CD4-positive, alpha-beta T cell treated with Interferon alpha-2 for 1 hour (primary cell): ENCODE data around the gene LYRM2.

Experiments
- DNase-seq, 2 donors: peaks; one replicate each; pipeline ENCODE4 v3.0.0-alpha.2; 2020 to 2022

Gene LYRM2

GRCh38 chr6:89590133-89590532 lies 48.4 kb downstream of the LYRM2 start:
- no peak for DNase-seq

- no peak for DNase-seq
Measured at GRCh38 chr6:89589297-89590025, 49.1 kb downstream of the LYRM2 start.

DNA sequence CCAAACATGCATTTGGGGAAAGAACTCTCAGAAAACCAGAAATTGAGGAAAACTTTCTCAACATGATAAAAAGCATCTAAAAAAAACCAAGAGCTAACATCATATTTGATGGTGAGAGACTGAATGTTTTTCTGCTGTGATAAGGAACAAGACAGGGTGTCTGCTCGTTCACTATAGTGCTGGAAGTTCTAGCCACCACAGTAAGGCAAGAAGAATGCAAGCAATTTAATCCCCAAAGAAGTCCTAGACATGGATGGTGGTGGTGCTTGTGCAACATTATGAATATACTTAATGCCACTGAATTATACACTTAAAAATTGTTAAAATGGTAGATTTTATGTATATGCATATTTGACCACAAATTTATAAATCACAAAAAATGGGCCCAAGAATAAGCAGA lies 53.4 kb downstream of the LYRM2 start:
- DNase-seq: no peak

GRCh38 chr6:89584539-89584938 lies 54.0 kb downstream of the LYRM2 start:
- DNase-seq: no peak

DNA sequence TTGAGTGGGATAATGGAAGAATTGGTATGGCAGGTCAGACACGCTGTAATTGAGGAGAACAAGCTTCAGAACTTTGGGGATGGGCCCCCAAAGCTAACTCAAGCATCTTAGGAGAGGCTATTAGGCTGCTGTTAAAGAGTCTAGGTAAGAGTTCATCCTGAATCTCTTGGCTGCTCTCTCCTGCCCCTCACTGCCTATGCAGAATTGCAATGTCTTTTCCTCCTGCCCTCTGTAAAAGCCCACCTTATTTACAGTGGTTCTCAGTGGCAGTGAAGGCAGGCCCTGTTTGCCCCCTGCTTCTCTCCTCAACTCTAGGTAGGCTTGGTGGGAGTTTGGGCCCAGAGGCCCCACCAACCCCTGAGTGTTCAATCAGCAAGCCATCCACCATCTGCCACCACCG lies 55.0 kb downstream of the LYRM2 start:
- DNase-seq: no peak

- no peak for DNase-seq
Measured at GRCh38 chr6:89582669-89583325, 55.8 kb downstream of the LYRM2 start.

- no peak for DNase-seq
Measured at GRCh38 chr6:89581689-89582088, 56.9 kb downstream of the LYRM2 start.

DNA sequence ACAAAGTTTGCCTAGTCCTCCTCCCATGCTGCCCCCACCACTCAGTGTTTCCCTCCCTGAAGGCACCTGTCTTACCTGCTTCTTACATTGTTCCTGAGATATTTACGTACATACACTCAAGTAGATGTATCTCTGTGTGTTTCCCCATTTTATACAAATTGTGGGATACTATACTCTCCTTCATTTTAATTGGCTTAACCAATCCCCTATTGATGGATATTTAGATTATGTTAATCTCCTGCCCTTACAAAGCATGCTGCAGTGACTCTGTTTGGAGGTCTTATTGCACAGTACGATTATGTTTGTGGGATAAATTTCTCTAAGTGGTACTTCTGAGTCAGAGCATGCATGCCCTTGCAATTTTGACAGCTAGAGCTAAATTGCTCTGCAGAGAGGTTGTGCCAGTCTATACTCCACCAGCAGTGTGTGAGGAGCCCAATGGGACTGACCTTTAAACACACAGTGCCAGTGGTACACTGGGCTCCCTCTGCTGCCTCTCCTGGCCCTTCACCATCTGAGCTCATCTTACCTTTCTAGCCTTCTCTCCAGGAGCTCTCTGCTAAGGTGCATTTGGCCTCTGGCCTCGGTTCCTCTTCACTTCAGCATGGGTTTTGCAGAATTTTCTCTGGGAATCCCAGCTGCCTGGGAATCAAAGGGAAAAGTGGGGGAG lies 57.4 kb downstream of the LYRM2 start:
- DNase-seq: no peak

DNA sequence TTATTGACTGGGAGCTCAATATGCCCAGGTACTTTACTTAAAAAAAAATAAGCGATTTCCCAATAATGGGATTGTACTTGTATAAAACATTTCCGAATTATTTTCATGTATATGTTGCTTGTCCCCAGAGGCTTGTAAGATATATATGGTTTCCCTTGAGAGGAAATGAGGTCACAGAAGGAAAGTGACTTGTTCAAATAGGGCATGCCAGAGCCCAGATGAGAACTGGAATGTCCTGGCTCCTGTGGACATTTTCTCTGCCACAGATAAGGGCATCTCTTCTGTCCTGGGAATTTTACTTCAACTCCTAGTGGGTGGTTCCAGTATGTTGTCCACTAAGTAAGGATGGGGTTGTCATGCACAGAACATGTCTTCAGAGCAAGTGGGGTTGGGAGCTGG lies 63.0 kb downstream of the LYRM2 start:
- no peak for DNase-seq

DNA sequence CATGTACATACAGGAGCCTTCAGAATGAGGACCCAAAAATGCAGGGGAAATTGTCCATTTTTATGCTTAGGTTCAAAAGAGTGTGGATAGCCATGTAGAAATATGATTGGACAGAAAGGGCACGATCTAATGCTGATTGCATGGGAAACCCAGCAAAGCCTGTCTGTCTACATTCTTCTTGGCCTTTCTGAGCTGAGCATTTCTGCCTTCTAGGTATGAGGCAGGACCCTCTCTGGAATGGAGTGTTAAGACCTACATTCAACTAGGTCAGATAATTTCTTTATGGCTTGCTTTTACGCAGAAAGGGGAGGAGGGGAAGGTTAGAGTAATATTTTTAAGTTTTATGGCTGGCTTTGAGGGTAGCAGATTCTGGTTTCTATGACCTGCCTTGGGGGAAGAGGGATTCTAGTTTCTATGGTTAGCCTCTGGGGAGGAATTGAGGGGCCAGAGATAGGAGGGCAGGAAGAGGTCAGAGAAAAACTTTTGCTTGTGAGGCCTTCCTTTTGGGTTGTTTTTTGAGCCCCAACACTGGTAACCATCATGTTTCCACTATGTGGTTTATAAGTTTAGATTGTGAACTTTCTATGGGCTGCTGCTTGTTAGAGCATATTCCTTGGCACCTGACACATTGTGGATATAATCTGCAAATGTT lies 63.5 kb downstream of the LYRM2 start:
- DNase-seq: no peak

DNA sequence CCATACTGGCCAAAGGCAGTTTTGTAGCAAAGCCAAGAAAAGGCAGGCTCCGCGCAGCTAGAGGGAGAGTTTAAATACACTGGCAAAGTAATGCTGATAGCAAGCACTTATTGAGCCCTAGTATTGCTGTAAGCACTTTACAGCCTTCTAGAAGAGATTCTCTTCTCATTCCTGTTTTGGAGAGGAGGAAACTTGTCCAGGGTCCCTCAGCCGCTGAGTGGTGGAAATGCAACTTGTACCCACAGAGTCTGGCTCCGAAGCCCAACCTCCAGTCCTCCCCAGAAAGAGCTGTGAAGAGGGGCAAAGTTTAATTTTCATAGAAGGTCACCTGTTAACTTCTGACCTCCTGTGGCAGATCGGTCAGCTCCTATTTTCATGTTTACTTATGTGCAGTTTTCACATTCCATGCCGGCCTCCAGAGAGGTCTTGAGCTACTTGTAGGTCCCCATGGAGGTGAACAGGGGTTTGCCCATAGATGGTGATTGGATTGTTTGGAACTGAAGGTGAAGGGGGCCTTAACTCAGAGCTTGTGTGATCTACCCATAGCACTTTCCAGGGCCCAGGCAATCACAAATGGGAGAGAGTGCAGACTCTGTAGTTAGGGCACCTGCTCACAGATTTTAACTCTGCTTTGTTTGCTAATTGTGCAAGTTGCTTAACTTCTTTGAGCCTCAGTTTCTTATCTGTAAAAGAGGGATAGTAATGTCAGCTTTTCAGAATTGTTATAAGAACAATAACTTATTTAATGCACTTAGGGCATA lies 70.7 kb downstream of the LYRM2 start:
- no peak for DNase-seq

- DNase-seq: no peak
Measured at GRCh38 chr6:89566930-89567629, 71.5 kb downstream of the LYRM2 start.

DNA sequence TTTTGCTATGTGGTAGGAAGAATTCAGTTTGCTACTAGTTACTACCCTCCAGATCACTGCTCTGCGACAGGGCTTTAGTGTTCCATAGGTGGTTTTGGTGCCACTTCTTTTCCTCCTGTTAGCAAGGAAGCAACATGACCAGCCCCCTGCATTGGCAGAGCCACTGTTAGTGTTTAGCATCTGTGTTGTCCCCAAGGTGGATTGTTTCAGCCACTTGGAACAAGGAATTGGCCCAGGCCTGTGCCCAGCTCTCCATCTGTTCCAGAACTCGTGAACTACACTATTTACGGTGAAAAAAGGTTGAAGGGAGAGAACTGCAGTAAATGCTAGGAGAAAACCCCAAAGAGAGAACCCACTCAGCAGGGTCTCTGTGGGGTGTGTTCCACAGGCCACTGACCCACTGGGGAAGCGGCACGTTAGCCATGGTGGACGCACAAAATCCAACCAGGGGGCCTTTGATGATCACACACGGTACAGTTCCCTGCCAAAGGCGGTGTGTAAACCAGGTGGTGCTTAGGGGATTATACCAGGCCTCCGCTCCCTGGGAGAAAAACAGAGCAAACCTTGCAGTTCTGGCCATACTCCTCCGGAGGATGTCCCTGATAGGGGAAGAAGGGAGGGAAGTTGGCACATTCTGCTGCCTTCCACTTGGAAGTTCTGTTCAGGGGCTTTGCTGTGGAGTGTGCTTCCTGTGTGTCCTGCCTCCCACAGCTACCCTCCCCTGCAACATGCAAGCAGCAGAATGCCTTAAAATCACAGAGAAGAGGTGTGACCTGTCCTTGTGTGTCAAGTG lies 72.3 kb downstream of the LYRM2 start:
- DNase-seq: no peak

DNA sequence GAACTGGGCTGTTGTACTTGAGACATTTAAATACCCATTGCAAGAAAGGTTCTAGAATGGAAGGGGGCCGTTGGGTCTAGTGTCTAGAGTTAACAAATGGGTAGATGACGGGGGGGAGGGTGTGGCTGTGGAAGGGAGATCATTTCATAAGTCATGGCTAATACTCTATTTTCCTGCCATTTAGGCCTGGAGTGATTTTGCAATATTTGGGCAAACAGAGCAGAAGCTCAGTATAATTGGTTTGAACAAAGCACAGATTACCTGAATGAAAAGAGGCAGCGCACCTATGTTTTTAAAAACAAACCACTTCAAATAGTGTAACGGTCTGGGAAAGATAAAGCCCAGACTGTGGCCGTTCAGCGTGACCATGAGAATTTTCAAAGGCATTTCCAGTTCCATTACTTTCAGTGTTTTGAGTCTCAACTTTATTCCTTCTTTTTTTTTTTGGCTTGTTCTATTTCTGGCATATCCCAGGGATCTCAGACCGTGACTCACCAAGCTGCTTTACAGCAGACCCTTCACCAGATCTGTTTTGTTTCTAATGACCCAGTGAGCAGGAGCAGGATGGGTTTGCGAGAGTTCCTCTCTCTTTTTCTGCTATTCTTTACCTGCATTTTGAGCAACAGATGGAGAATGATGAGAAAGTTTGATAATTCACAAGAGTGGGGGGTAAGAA lies 73.7 kb downstream of the LYRM2 start:
- no peak for DNase-seq

DNA sequence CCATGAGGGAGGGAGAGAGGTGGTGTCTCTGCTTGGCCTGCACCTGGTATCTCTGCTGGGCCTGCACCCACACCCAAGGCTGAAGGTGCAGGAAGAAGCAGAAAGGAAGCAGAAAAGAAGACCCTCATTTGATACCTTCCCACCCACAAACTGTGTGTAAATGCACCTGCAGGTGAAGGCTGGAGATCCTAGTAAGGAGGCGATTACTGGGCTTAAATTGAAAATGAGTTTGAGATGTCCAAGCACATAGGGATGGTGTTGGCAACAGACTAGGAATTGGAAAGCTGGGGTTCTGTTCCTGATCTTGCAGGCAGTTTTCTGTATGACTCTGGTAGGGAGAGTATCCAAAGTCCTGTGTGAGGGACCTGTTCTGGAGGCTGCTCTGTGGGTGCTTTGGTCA lies 74.7 kb downstream of the LYRM2 start:
- no peak for DNase-seq

DNA sequence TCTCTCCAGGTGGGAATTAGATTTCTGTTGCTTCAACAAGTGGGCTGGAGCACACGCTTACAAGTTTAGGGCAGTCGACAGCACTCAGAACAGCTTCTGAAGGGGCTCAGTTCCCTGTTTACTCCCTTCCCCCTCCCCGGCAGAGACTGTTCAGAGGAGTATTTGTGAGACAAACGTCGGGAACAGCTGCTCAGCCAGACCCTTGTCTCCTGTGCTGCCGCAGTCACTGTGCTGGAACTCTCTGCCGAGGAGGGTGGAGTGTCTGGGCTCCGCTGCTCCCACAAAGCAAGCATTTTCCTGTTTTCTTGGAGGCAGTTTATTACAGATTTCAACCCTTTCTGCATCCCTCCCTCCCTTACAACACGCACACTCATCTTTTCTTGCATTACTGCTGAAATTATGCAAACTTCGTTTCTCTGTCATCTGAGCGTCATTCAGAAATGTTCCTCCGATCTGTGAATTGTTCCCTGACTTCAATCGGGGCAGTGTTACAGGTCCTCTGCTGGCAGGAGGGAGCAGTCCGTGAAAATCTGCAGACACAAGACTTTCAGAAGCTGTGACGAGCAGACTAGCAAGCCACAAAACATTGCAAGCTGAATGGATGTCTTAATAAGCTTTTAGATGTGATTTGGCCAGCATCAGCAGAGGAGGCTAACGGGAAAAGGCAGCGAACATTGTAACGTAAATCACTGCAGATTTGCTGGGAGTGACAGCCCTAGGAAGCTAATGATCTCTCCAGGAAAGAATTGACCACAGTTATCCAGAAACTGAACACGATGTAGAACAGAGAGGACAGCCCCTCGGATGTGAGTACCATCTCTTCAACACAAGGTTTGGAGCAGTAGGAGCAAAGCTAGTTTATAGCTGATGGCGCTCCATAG lies 76.2 kb downstream of the LYRM2 start:
- no peak for DNase-seq

DNA sequence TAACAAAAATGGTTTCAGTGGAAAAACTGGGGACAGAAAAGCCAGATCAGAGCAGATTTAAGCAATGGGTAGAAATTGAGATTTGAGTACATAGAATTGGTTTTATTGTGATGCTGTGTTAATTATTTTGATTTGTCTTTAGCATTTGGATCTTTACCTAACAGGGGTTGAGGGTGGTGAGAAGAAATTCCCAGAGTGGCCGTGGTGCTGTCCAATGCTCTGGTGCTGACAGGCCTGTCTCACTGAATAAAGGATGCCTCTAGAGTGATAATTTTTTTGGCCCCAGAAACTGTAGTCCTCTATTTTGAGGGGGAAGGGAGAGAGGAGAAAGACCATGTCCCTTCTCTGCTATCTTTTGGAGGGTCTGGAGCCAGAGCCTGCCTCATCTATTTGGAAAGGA lies 79.1 kb downstream of the LYRM2 start:
- DNase-seq: no peak

- DNase-seq: no peak
Measured at GRCh38 chr6:89555806-89556205, 82.7 kb downstream of the LYRM2 start.

- no peak for DNase-seq
Measured at GRCh38 chr6:89555031-89555430, 83.5 kb downstream of the LYRM2 start.

DNA sequence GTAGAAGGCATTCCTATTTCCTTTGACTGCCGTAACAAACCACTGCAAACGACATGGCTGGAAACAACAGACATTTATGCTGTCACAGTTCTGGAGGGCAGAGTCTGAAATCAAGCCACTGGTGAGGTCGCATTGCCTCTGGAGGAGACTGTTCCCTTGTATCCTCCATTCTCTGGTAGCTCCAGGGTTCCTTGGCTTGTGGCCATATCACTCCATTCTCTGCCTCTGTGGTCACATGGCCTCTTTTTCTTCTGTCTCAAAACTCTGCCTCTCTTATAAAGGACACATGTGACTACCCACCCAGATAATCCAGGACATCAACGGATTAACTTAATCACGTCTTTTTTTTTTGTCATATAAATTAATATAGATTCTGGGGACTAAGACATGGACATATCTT lies 84.4 kb downstream of the LYRM2 start:
- no peak for DNase-seq
